ENCODE measurements around the gene MYO7B.

Gene MYO7B

GRCh38 chr2:127563458-127564428 is 28.3 kb downstream of the MYO7B start:
- H3K79me2 ChIP-seq (ENCODE audit: insufficient read depth, low read length), result no peaks in the 10 kb centered on the region
- peaks cover 16% of the 10 kb centered on the region; the same call in 1 of the 2 replicates for H3K27me3 ChIP-seq (ENCODE audit: insufficient read depth, low read length)
- H3K9ac ChIP-seq (ENCODE audit: low read length), result no peak overlapping the region
- H3K36me3 ChIP-seq (ENCODE audit: insufficient read depth, low read length), result no peaks in the 10 kb centered on the region
- no peaks in the 10 kb centered on the region for H4K20me1 ChIP-seq (ENCODE audit: insufficient read depth, low read length)
- H3K9me3 ChIP-seq (ENCODE audit: low read length), result no peaks in the 10 kb centered on the region
- no peak overlapping the region for H3K27ac ChIP-seq (ENCODE audit: low read depth, low read length, poor library complexity, severe bottlenecking)
- no peaks in the 10 kb centered on the region for H3F3A ChIP-seq (ENCODE audit: insufficient read depth, low read length)
- H3K4me1 ChIP-seq (ENCODE audit: insufficient read depth, low read length, severe bottlenecking), result no peaks in the 10 kb centered on the region
- no peak overlapping the region for H2AFZ ChIP-seq (ENCODE audit: low read length)
- H3K4me3 ChIP-seq (ENCODE audit: low read depth, low read length, poor library complexity, severe bottlenecking), result no peak overlapping the region
- no peak for TF ChIP-seq CTCF (IDR thresholded peaks at IDR 0.05; ENCODE audit: low read length)
- TF ChIP-seq EZH2 (IDR thresholded peaks at IDR 0.05; ENCODE audit: borderline replicate concordance, low read length), result no peak
- H3K4me2 ChIP-seq (ENCODE audit: low read length), result no peak overlapping the region
- no peaks in the 10 kb centered on the region for H3K9me2 ChIP-seq (ENCODE audit: low read depth, low read length)

GRCh38 chr2:127564429-127565260 is 29.2 kb downstream of the MYO7B start:
- H2AFZ ChIP-seq (ENCODE audit: low read length), result no peak overlapping the region
- H3K4me2 ChIP-seq (ENCODE audit: low read length), result no peak overlapping the region
- H3K27ac ChIP-seq (ENCODE audit: low read depth, low read length, poor library complexity, severe bottlenecking), result no peak overlapping the region
- no peaks in the 10 kb centered on the region for H3K79me2 ChIP-seq (ENCODE audit: insufficient read depth, low read length)
- no peaks in the 10 kb centered on the region for H4K20me1 ChIP-seq (ENCODE audit: insufficient read depth, low read length)
- H3K27me3 ChIP-seq (ENCODE audit: insufficient read depth, low read length), result peaks cover 10% of the 10 kb centered on the region; the same call in 1 of the 2 replicates
- H3F3A ChIP-seq (ENCODE audit: insufficient read depth, low read length), result no peaks in the 10 kb centered on the region
- no peak overlapping the region for H3K4me3 ChIP-seq (ENCODE audit: low read depth, low read length, poor library complexity, severe bottlenecking)
- no peaks in the 10 kb centered on the region for H3K4me1 ChIP-seq (ENCODE audit: insufficient read depth, low read length, severe bottlenecking)
- H3K9me2 ChIP-seq (ENCODE audit: low read depth, low read length), result no peaks in the 10 kb centered on the region
- no peaks in the 10 kb centered on the region for H3K9me3 ChIP-seq (ENCODE audit: low read length)
- no peak for TF ChIP-seq CTCF (IDR thresholded peaks at IDR 0.05; ENCODE audit: low read length)
- no peak for TF ChIP-seq EZH2 (IDR thresholded peaks at IDR 0.05; ENCODE audit: borderline replicate concordance, low read length)
- H3K9ac ChIP-seq (ENCODE audit: low read length), result no peak overlapping the region
- H3K36me3 ChIP-seq (ENCODE audit: insufficient read depth, low read length), result no peaks in the 10 kb centered on the region

GRCh38 chr2:127565261-127566138 is 30.0 kb downstream of the MYO7B start:
- Histone ChIP-seq H4K20me1 (ENCODE audit: insufficient read depth, low read length) (no peaks in the 10 kb centered on the region), H3K27me3 (ENCODE audit: insufficient read depth, low read length) (peaks cover 6% of the 10 kb centered on the region; the same call in 1 of the 2 replicates)

More at GRCh38 chr2:127565261-127566138, 30.0 kb downstream of the MYO7B start:
- H3K4me1 ChIP-seq (ENCODE audit: insufficient read depth, low read length, severe bottlenecking), result no peaks in the 10 kb centered on the region
- no peaks in the 10 kb centered on the region for H3K9me3 ChIP-seq (ENCODE audit: low read length)
- no peak overlapping the region for H3K27ac ChIP-seq (ENCODE audit: low read depth, low read length, poor library complexity, severe bottlenecking)
- no peaks in the 10 kb centered on the region for H3K36me3 ChIP-seq (ENCODE audit: insufficient read depth, low read length)
- TF ChIP-seq EZH2 (IDR thresholded peaks at IDR 0.05; ENCODE audit: borderline replicate concordance, low read length), result no peak
- no peak for TF ChIP-seq CTCF (IDR thresholded peaks at IDR 0.05; ENCODE audit: low read length)
- H2AFZ ChIP-seq (ENCODE audit: low read length), result no peak overlapping the region
- H3F3A ChIP-seq (ENCODE audit: insufficient read depth, low read length), result no peaks in the 10 kb centered on the region
- no peaks in the 10 kb centered on the region for H3K9me2 ChIP-seq (ENCODE audit: low read depth, low read length)
- H3K9ac ChIP-seq (ENCODE audit: low read length), result no peak overlapping the region
- no peaks in the 10 kb centered on the region for H3K79me2 ChIP-seq (ENCODE audit: insufficient read depth, low read length)
- no peak overlapping the region for H3K4me3 ChIP-seq (ENCODE audit: low read depth, low read length, poor library complexity, severe bottlenecking)
- no peak overlapping the region for H3K4me2 ChIP-seq (ENCODE audit: low read length)

Measured in OCI-LY1 (cell line).